ENCODE data around the gene C16orf95. TPM values are rescaled to one million over a fixed set of nuclear protein-coding genes. Genes with fewer than 3 reads are reported as not detected.

The C16orf95 gene
- total RNA-seq, 1 donor from 2014 or later, result 4.8 TPM

GRCh38 chr16:87332150-87332549 is 15.0 kb upstream of the C16orf95 start:
- no peaks in the 10 kb centered on the region for H3K36me3 ChIP-seq

GRCh38 chr16:87331241-87331801 is 14.1 kb upstream of the C16orf95 start:
- Mint-ChIP-seq H3K9me3 (no peaks in the 10 kb centered on the region), H3K27me3 (ENCODE audit: insufficient read depth, low read depth) (no peaks in the 10 kb centered on the region), H3K4me3 (no peak overlapping the region), H3K36me3 (peaks cover 6% of the 10 kb centered on the region), H3K4me1 (no peaks in the 10 kb centered on the region), H3K27ac (no peak overlapping the region)
- DNase-seq (ENCODE audit: low spot score), result no peak
- no peaks in the 10 kb centered on the region for H3K4me1 ChIP-seq
- H3K27me3 ChIP-seq, result no peaks in the 10 kb centered on the region
- no peak overlapping the region for H3K4me2 ChIP-seq
- no peak overlapping the region for H2AFZ ChIP-seq (replicated peaks)
- no peaks in the 10 kb centered on the region for H3K36me3 ChIP-seq
- no peak overlapping the region for H3K4me3 ChIP-seq
- no peaks in the 10 kb centered on the region for H4K20me1 ChIP-seq (ENCODE audit: low read depth)
- no peaks in the 10 kb centered on the region for H3K79me2 ChIP-seq (ENCODE audit: low read depth)
- H3F3A ChIP-seq (ENCODE audit: low read depth), result no peaks in the 10 kb centered on the region
- H3K9me3 ChIP-seq (ENCODE audit: low read depth), result no peaks in the 10 kb centered on the region
- H3K9ac ChIP-seq, result no peak overlapping the region
- no peak for TF ChIP-seq EZH2 (IDR thresholded peaks at IDR 0.05)
- TF ChIP-seq CTCF (IDR thresholded peaks at IDR 0.05), result no peak
- TF ChIP-seq EZH2phosphoT487 (IDR thresholded peaks at IDR 0.05), result no peak
- H3K27ac ChIP-seq, result no peak overlapping the region

More at GRCh38 chr16:87332150-87332549, 15.0 kb upstream of the C16orf95 start:
- no peak for DNase-seq (ENCODE audit: low spot score)
- Histone ChIP-seq H3K4me2 (no peak overlapping the region), H3K4me1 (no peaks in the 10 kb centered on the region), H2AFZ (replicated peaks) (no peak overlapping the region), H3F3A (ENCODE audit: low read depth) (no peaks in the 10 kb centered on the region), H3K9me3 (ENCODE audit: low read depth) (no peaks in the 10 kb centered on the region), H4K20me1 (ENCODE audit: low read depth) (no peaks in the 10 kb centered on the region), H3K27ac (no peak overlapping the region), H3K4me3 (no peak overlapping the region), H3K79me2 (ENCODE audit: low read depth) (no peaks in the 10 kb centered on the region), H3K9ac (no peak overlapping the region), H3K27me3 (no peaks in the 10 kb centered on the region)
- Mint-ChIP-seq H3K27ac (no peak overlapping the region), H3K27me3 (ENCODE audit: insufficient read depth, low read depth) (no peaks in the 10 kb centered on the region), H3K4me3 (no peak overlapping the region), H3K4me1 (no peaks in the 10 kb centered on the region), H3K9me3 (no peaks in the 10 kb centered on the region), H3K36me3 (peaks cover 6% of the 10 kb centered on the region)
- TF ChIP-seq EZH2phosphoT487 (IDR thresholded peaks at IDR 0.05) (no peak), CTCF (IDR thresholded peaks at IDR 0.05) (no peak), EZH2 (IDR thresholded peaks at IDR 0.05) (no peak)

GRCh38 chr16:87330646-87331045 is 13.5 kb upstream of the C16orf95 start:
- peaks cover 6% of the 10 kb centered on the region for H3K36me3 Mint-ChIP-seq
- peaks cover 2% of the 10 kb centered on the region for H3K4me1 Mint-ChIP-seq
- H3K9me3 Mint-ChIP-seq, result no peaks in the 10 kb centered on the region
- no peak overlapping the region for H3K27ac ChIP-seq
- no peak overlapping the region for H3K9ac ChIP-seq
- H4K20me1 ChIP-seq (ENCODE audit: low read depth), result no peaks in the 10 kb centered on the region
- H3K4me3 Mint-ChIP-seq, result no peak overlapping the region
- no peaks in the 10 kb centered on the region for H3F3A ChIP-seq (ENCODE audit: low read depth)
- no peak overlapping the region for H2AFZ ChIP-seq (replicated peaks)
- DNase-seq (ENCODE audit: low spot score), result no peak
- H3K4me3 ChIP-seq, result no peak overlapping the region
- TF ChIP-seq CTCF (IDR thresholded peaks at IDR 0.05) (no peak), EZH2 (IDR thresholded peaks at IDR 0.05) (no peak), EZH2phosphoT487 (IDR thresholded peaks at IDR 0.05) (no peak)
- no peaks in the 10 kb centered on the region for H3K27me3 Mint-ChIP-seq (ENCODE audit: insufficient read depth, low read depth)
- no peaks in the 10 kb centered on the region for H3K79me2 ChIP-seq (ENCODE audit: low read depth)
- H3K27ac Mint-ChIP-seq, result no peak overlapping the region
- H3K4me2 ChIP-seq, result no peak overlapping the region
- H3K27me3 ChIP-seq, result no peaks in the 10 kb centered on the region
- no peaks in the 10 kb centered on the region for H3K9me3 ChIP-seq (ENCODE audit: low read depth)
- H3K4me1 ChIP-seq, result no peaks in the 10 kb centered on the region
- H3K36me3 ChIP-seq, result no peaks in the 10 kb centered on the region
